Kidney epithelial cell (primary cell): ENCODE results near the gene LTC4S. TPM values are rescaled to one million over a fixed set of nuclear protein-coding genes. Genes with fewer than 3 reads are reported as not detected.

Experiments used
- DNase-seq: peaks from one replicate; pipeline ENCODE4 v3.0.0-alpha.2; 2010; ENCODE audit warnings: low read depth
- H3K27me3 ChIP-seq: 2 replicates; pipeline ENCODE4 v1.6.0; 2011; ENCODE audit warnings: low read length; ENCODE audit not compliant: control insufficient read depth, insufficient read depth
- H3K36me3 ChIP-seq: 2 replicates; pipeline ENCODE4 v1.5.1; 2011; ENCODE audit warnings: low read length; ENCODE audit not compliant: control insufficient read depth, insufficient read depth
- H3K4me3 ChIP-seq: 2 replicates; pipeline ENCODE4 v1.5.1; 2011; ENCODE audit warnings: low read depth, mild to moderate bottlenecking, control low read depth, low read length
- CTCF ChIP-seq: IDR thresholded peaks from 2 replicates; pipeline ENCODE4 v1.5.1; 2011; ENCODE audit warnings: mild to moderate bottlenecking, moderate library complexity, low read length, control low read depth, inconsistent platforms; ENCODE audit not compliant: insufficient read depth, poor library complexity, severe bottlenecking
- total RNA-seq: library from RNA; depleted of rRNA; stranded (reverse); fragments of >200 nt; gene quantifications from 2 replicates; pipeline ENCODE4 v1.2.3, GENCODE V29; 2015

The LTC4S gene
- total RNA-seq, 1 donor from 2014 or later = 5.1 TPM

- H3K27me3 ChIP-seq = no peaks in the 10 kb centered on the region
- DNase-seq = no peak
- peak overlapping the region; percentile 64 for H3K4me3 ChIP-seq
- no peak for TF ChIP-seq CTCF
- H3K36me3 ChIP-seq = peaks cover 2% of the 10 kb centered on the region
These were observed 1.5 kb downstream of the LTC4S start for GRCh38 chr5:179795049-179795862.

GRCh38 chr5:179795863-179796833 lies 2.4 kb downstream of the LTC4S start:
- peak; percentile 9 for TF ChIP-seq CTCF
- Histone ChIP-seq H3K36me3 (peaks cover 2% of the 10 kb centered on the region), H3K4me3 (peak overlapping the region; percentile 64), H3K27me3 (no peaks in the 10 kb centered on the region)
- no peak for DNase-seq

GRCh38 chr5:179796877-179797608 lies 3.3 kb downstream of the LTC4S start:
- DNase-seq = no peak
- no peak for TF ChIP-seq CTCF
- peaks cover 2% of the 10 kb centered on the region for H3K36me3 ChIP-seq
- no peak overlapping the region for H3K4me3 ChIP-seq
- H3K27me3 ChIP-seq = no peaks in the 10 kb centered on the region

GRCh38 chr5:179797741-179798140 lies 4.0 kb downstream of the LTC4S start:
- Histone ChIP-seq H3K27me3 (no peaks in the 10 kb centered on the region), H3K36me3 (peaks cover 2% of the 10 kb centered on the region), H3K4me3 (no peak overlapping the region)
- DNase-seq = no peak
- no peak for TF ChIP-seq CTCF

GRCh38 chr5:179798144-179798770 lies 4.5 kb downstream of the LTC4S start:
- TF ChIP-seq CTCF = no peak
- peaks cover 2% of the 10 kb centered on the region for H3K36me3 ChIP-seq
- H3K4me3 ChIP-seq = no peak overlapping the region
- no peak for DNase-seq
- no peaks in the 10 kb centered on the region for H3K27me3 ChIP-seq
